K562 (cell line): ENCODE measurements around the gene CELA1. TPM values are rescaled to one million over a fixed set of nuclear protein-coding genes. Genes with fewer than 3 reads are reported as not detected.

Source experiments
- CBFA2T2 ChIP-seq: fragments of 450-650 bp; conservative IDR thresholded peaks from 2 replicates; pipeline ENCODE4 v1.6.1; 2017; ENCODE audit warnings: mild to moderate bottlenecking
- HOXB6 ChIP-seq: fragments of 250-450 bp; sonication (Bioruptor Pico); IDR thresholded peaks from 2 replicates; pipeline ENCODE4 v1.5.1; 2022; ENCODE audit warnings: mild to moderate bottlenecking, borderline replicate concordance
- JUNB ChIP-seq: fragments of 450-650 bp; formaldehyde crosslinking; conservative IDR thresholded peaks from 2 replicates; pipeline ENCODE4 v1.4.0; 2020; ENCODE audit warnings: mild to moderate bottlenecking
- MXI1 ChIP-seq: IDR thresholded peaks from 2 replicates; pipeline ENCODE4 v1.6.1; 2011; ENCODE audit warnings: low read depth, mild to moderate bottlenecking, improper control_type of control experiment, low read length
- PTBP1 ChIP-seq: fragments of 200-400 bp; formaldehyde crosslinking; IDR thresholded peaks from 2 replicates; pipeline ENCODE4 v1.6.1; 2017; ENCODE audit warnings: low read depth, low read length
- RBM34 ChIP-seq: fragments of 200-400 bp; formaldehyde crosslinking; IDR thresholded peaks from 2 replicates; pipeline ENCODE4 v1.6.1; 2018; ENCODE audit warnings: low read length, borderline replicate concordance; ENCODE audit not compliant: insufficient read depth
- RUNX1 ChIP-seq: sonication (generic); IDR thresholded peaks from 2 replicates; pipeline ENCODE4 v1.6.1; 2016; ENCODE audit warnings: antibody characterized with exemption, low read depth
- TBP ChIP-seq: optimal IDR thresholded peaks from 2 replicates; pipeline ENCODE3; 2011; ENCODE audit warnings: low read depth, low read length, improper control_type of control experiment
- ZFP1 ChIP-seq: fragments of 450-650 bp; formaldehyde crosslinking; IDR thresholded peaks from 2 replicates; pipeline ENCODE4 v1.4.0; 2020; ENCODE audit warnings: mild to moderate bottlenecking, mixed read lengths
- ZNF143 ChIP-seq: sonication (generic); formaldehyde crosslinking; IDR thresholded peaks from 2 replicates; pipeline ENCODE4 v1.9.0; 2022; ENCODE audit warnings: mild to moderate bottlenecking, missing genetic modification reagents
- ZNF431 ChIP-seq: sonication (generic); formaldehyde crosslinking; IDR thresholded peaks from 2 replicates; pipeline ENCODE4 v1.8.0; 2022; ENCODE audit warnings: mild to moderate bottlenecking, missing genetic modification reagents
- ZSCAN29 ChIP-seq: fragments of 450-650 bp; IDR thresholded peaks from 2 replicates; pipeline ENCODE4 v1.6.1; 2017
- polyA plus RNA-seq, 8 experiments: library from polyadenylated mRNA; depleted of rRNA in 4 of 8; stranded (reverse) in 5 of 8; unstranded in 3 of 8; fragments of >200 nt; fragmentation: Nextera tagmentation in 2 of 8; fragmentation: Illumina TruSeq in 1 of 8; extraction: Ambion mirVana in 2 of 8; extraction: Trizol in 1 of 8; gene quantifications; 2 replicates each; pipeline versions ENCODE4 v1.2.1 to v1.2.3, GENCODE V29; 2011 to 2014; ENCODE audit warnings: inconsistent platforms in 1 of 8, missing spikeins in 1 of 8
- total RNA-seq, 7 experiments: library from RNA; depleted of rRNA in 6 of 7; stranded (reverse); fragments of >200 nt in 6 of 7; fragmentation: Illumina TruSeq in 2 of 7; extraction: Trizol in 2 of 7; gene quantifications; 2 replicates each; pipeline versions ENCODE4 v1.2.1 to v1.2.3, GENCODE V29; 2011 to 2021; ENCODE audit warnings: low replicate concordance in 1 of 7
- TF ChIP-seq, protein P1 (sequence below): fragments of 450-650 bp; IDR thresholded peaks from 2 replicates; pipeline ENCODE4 v1.7.1; 2018; ENCODE audit warnings: mild to moderate bottlenecking, low read depth; ENCODE audit not compliant: partially characterized antibody
- TF ChIP-seq, protein P2 (sequence below), 2 experiments: IDR thresholded peaks; 2 replicates each; pipeline ENCODE4 v1.6.1; 2012; ENCODE audit warnings: improper control_type of control experiment in 2 of 2, low read depth in 2 of 2, low read length in 2 of 2, borderline replicate concordance in 1 of 2
- TF ChIP-seq, protein P3 (sequence below): sonication (generic); formaldehyde crosslinking; IDR thresholded peaks from 2 replicates; pipeline ENCODE4 v1.8.0; 2022; ENCODE audit warnings: missing genetic modification reagents, mild to moderate bottlenecking, borderline replicate concordance
- TF ChIP-seq, protein P4 (sequence below): fragments of 250-450 bp; sonication (Bioruptor Pico); IDR thresholded peaks from 2 replicates; pipeline ENCODE4 v1.5.0; 2021; ENCODE audit warnings: mild to moderate bottlenecking, borderline replicate concordance
- TF ChIP-seq, protein P5 (sequence below): conservative IDR thresholded peaks from 2 replicates; pipeline ENCODE4 v1.6.1; 2011; ENCODE audit warnings: low read depth, mild to moderate bottlenecking, low read length; ENCODE audit not compliant: control insufficient read depth

CELA1 gene
- total and polyA plus RNA-seq, 9 of the 15 experiments (the other 6 are each of a cell fraction or from before 2014, with no cell fraction given), result 0.06 to 0.27 (median 0.22) TPM; not detected in 6

DNA sequence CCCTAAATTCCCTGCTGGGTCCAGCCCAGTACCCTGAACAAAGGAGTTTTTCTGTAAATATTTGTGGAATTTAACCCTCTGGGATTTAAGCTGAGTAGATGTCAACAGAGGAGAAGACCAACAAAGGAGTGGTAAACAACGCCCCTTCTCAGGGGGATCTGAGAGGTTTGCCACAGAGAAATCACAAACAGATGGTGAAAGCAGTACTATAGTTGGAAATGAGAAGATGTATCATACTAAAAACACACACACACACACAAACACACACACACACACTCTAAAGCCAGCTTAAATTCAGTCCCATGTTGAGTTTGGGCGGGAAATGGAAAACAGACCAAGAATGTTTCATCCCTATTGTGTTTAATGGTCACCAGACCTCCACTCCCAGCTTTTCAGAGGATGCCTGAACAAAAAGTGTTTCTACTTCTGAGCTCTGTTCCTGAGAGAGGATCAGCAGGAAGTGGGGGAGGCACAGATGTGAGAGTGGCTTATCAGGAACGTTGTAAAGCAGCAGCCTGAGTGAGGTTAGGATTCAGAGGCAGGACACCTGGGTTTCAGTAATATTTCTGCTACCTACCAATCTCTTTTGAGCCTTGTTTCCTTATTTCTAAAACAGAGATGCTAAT, 25.7 kb downstream of the CELA1 start (continued):
- TF ChIP-seq, protein P1, sequence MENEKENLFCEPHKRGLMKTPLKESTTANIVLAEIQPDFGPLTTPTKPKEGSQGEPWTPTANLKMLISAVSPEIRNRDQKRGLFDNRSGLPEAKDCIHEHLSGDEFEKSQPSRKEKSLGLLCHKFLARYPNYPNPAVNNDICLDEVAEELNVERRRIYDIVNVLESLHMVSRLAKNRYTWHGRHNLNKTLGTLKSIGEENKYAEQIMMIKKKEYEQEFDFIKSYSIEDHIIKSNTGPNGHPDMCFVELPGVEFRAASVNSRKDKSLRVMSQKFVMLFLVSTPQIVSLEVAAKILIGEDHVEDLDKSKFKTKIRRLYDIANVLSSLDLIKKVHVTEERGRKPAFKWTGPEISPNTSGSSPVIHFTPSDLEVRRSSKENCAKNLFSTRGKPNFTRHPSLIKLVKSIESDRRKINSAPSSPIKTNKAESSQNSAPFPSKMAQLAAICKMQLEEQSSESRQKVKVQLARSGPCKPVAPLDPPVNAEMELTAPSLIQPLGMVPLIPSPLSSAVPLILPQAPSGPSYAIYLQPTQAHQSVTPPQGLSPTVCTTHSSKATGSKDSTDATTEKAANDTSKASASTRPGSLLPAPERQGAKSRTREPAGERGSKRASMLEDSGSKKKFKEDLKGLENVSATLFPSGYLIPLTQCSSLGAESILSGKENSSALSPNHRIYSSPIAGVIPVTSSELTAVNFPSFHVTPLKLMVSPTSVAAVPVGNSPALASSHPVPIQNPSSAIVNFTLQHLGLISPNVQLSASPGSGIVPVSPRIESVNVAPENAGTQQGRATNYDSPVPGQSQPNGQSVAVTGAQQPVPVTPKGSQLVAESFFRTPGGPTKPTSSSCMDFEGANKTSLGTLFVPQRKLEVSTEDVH, result no peak
- TF ChIP-seq ZSCAN29 (no peak), JUNB (CRISPR knock-in tag) (no peak), CBFA2T2 (peak; percentile 84), MXI1 (no peak), PTBP1 (no peak), TBP (no peak), ZFP1 (CRISPR knock-in tag) (no peak), RBM34 (no peak), RUNX1 (no peak), HOXB6 (CRISPR knock-in tag) (no peak), ZNF143 (CRISPR knock-in tag) (no peak), ZNF431 (CRISPR knock-in tag) (no peak)
- TF ChIP-seq, protein P2, sequence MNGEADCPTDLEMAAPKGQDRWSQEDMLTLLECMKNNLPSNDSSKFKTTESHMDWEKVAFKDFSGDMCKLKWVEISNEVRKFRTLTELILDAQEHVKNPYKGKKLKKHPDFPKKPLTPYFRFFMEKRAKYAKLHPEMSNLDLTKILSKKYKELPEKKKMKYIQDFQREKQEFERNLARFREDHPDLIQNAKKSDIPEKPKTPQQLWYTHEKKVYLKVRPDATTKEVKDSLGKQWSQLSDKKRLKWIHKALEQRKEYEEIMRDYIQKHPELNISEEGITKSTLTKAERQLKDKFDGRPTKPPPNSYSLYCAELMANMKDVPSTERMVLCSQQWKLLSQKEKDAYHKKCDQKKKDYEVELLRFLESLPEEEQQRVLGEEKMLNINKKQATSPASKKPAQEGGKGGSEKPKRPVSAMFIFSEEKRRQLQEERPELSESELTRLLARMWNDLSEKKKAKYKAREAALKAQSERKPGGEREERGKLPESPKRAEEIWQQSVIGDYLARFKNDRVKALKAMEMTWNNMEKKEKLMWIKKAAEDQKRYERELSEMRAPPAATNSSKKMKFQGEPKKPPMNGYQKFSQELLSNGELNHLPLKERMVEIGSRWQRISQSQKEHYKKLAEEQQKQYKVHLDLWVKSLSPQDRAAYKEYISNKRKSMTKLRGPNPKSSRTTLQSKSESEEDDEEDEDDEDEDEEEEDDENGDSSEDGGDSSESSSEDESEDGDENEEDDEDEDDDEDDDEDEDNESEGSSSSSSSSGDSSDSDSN (IDR thresholded peaks at IDR 0.05; ENCODE audit: borderline replicate concordance in 1 of 2, low read depth in 2 of 2, low read length in 2 of 2), result no peak
- TF ChIP-seq, protein P3, sequence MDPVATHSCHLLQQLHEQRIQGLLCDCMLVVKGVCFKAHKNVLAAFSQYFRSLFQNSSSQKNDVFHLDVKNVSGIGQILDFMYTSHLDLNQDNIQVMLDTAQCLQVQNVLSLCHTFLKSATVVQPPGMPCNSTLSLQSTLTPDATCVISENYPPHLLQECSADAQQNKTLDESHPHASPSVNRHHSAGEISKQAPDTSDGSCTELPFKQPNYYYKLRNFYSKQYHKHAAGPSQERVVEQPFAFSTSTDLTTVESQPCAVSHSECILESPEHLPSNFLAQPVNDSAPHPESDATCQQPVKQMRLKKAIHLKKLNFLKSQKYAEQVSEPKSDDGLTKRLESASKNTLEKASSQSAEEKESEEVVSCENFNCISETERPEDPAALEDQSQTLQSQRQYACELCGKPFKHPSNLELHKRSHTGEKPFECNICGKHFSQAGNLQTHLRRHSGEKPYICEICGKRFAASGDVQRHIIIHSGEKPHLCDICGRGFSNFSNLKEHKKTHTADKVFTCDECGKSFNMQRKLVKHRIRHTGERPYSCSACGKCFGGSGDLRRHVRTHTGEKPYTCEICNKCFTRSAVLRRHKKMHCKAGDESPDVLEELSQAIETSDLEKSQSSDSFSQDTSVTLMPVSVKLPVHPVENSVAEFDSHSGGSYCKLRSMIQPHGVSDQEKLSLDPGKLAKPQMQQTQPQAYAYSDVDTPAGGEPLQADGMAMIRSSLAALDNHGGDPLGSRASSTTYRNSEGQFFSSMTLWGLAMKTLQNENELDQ (CRISPR knock-in tag), result no peak
- TF ChIP-seq, protein P4, sequence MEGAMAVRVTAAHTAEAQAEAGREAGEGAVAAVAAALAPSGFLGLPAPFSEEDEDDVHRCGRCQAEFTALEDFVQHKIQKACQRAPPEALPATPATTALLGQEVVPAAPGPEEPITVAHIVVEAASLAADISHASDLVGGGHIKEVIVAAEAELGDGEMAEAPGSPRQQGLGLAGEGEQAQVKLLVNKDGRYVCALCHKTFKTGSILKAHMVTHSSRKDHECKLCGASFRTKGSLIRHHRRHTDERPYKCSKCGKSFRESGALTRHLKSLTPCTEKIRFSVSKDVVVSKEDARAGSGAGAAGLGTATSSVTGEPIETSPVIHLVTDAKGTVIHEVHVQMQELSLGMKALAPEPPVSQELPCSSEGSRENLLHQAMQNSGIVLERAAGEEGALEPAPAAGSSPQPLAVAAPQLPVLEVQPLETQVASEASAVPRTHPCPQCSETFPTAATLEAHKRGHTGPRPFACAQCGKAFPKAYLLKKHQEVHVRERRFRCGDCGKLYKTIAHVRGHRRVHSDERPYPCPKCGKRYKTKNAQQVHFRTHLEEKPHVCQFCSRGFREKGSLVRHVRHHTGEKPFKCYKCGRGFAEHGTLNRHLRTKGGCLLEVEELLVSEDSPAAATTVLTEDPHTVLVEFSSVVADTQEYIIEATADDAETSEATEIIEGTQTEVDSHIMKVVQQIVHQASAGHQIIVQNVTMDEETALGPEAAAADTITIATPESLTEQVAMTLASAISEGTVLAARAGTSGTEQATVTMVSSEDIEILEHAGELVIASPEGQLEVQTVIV (CRISPR knock-in tag), result no peak
- TF ChIP-seq, protein P5, sequence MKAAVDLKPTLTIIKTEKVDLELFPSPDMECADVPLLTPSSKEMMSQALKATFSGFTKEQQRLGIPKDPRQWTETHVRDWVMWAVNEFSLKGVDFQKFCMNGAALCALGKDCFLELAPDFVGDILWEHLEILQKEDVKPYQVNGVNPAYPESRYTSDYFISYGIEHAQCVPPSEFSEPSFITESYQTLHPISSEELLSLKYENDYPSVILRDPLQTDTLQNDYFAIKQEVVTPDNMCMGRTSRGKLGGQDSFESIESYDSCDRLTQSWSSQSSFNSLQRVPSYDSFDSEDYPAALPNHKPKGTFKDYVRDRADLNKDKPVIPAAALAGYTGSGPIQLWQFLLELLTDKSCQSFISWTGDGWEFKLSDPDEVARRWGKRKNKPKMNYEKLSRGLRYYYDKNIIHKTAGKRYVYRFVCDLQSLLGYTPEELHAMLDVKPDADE, result 0 out of 2 replicates have a peak, but pooled peaks have one; percentile 23
